Glomerular visceral epithelial cell (primary cell): ENCODE data around the gene SRGAP1.

Source experiments
- DNase-seq: peaks from one replicate; pipeline ENCODE4 v3.0.0-alpha.2; 2016; ENCODE audit errors: extremely low spot score

The SRGAP1 gene

GRCh38 chr12:63965936-63966605 is 121.6 kb downstream of the SRGAP1 start:
- DNase-seq: no peak

GRCh38 chr12:63966606-63966975 is 122.1 kb downstream of the SRGAP1 start:
- DNase-seq: no peak

- peak; percentile 42 for DNase-seq
Observed at GRCh38 chr12:63967358-63968145, 123.1 kb downstream of the SRGAP1 start.

- DNase-seq: no peak
Observed at GRCh38 chr12:63968673-63969072, 124.2 kb downstream of the SRGAP1 start.

- DNase-seq: no peak
Observed at GRCh38 chr12:63976902-63977395, 132.4 kb downstream of the SRGAP1 start.

GRCh38 chr12:63977441-63977840 is 132.9 kb downstream of the SRGAP1 start:
- no peak for DNase-seq

- peak; percentile 59 for DNase-seq
Observed at GRCh38 chr12:63978519-63978918, 134.0 kb downstream of the SRGAP1 start.

GRCh38 chr12:63980211-63980610 is 135.7 kb downstream of the SRGAP1 start:
- peak; percentile 27 for DNase-seq

- no peak for DNase-seq
Observed at GRCh38 chr12:63981343-63981742, 136.8 kb downstream of the SRGAP1 start.

- DNase-seq: no peak
Observed at GRCh38 chr12:63982604-63983295, 138.2 kb downstream of the SRGAP1 start.

- no peak for DNase-seq
Observed at GRCh38 chr12:63985456-63985855, 141.0 kb downstream of the SRGAP1 start.

GRCh38 chr12:63985945-63986344 is 141.4 kb downstream of the SRGAP1 start:
- DNase-seq: no peak

- peak; percentile 85 for DNase-seq
Observed at GRCh38 chr12:63989301-63989845, 144.9 kb downstream of the SRGAP1 start.

GRCh38 chr12:63990828-63991547 is 146.5 kb downstream of the SRGAP1 start:
- no peak for DNase-seq

GRCh38 chr12:63994704-63995103 is 150.2 kb downstream of the SRGAP1 start:
- DNase-seq: no peak

GRCh38 chr12:63995512-63995911 is 151.0 kb downstream of the SRGAP1 start:
- DNase-seq: peak; percentile 63

- no peak for DNase-seq
Observed at GRCh38 chr12:63996556-63996955, 152.1 kb downstream of the SRGAP1 start.

GRCh38 chr12:63997198-63997597 is 152.7 kb downstream of the SRGAP1 start:
- no peak for DNase-seq

GRCh38 chr12:63998584-63998983 is 154.1 kb downstream of the SRGAP1 start:
- DNase-seq: no peak

- DNase-seq: no peak
Observed at GRCh38 chr12:63999853-64000252, 155.4 kb downstream of the SRGAP1 start.

- DNase-seq: no peak
Observed at GRCh38 chr12:64001439-64001838, 156.9 kb downstream of the SRGAP1 start.

- DNase-seq: no peak
Observed at GRCh38 chr12:64004641-64005040, 160.1 kb downstream of the SRGAP1 start.
